Adrenal gland (tissue), 5 donors: ENCODE measurements around the gene PHIP.

Source experiments
- POLR2A ChIP-seq, 2 donors: fragments of 450-650 bp; IDR thresholded peaks; one replicate each; pipeline ENCODE4 v1.6.1; 2017; ENCODE audit warnings: antibody characterized with exemption in 2 of 2, mild to moderate bottlenecking in 2 of 2, moderate library complexity in 1 of 2
- TF ChIP-seq, protein P1 (sequence below), 6 experiments: fragments of 450-650 bp in 4 of 6; fragments of 200-600 bp in 2 of 6; sonication (generic) in 1 of 6; IDR thresholded peaks; 1 replicate in 5 of 6; 2 replicates in 1 of 6; pipeline versions ENCODE4 v1.5.1 to v1.8.0; 2016 to 2021; ENCODE audit warnings: antibody characterized with exemption in 6 of 6, mild to moderate bottlenecking in 2 of 6, moderate library complexity in 1 of 6
- donor health status: DM: no; HTN: no; CAD: no.

DNA sequence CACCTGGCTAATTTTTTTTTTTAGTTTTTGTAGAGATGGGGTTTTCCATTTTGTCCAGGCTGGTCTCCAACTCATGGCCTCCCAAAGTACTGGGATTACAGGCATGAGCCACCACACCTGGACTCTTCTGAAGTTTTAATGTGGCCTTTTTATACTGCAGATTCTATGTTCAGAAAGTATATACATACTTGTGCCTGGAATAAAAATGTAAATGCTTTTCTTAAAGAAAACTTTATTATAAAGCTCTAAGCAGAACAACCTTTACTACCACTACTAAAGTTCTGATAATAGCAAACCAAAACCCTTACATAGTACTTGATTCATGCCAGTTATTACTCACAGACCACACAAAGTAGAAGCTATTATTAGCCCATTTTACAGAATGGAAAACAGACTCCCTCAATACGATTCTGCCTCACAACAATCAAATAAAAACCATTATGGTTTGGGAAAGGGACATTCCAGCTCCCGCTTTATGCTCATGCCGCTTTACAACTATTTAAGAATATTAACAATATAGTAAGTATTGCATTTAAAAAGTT is 5.3 kb downstream of the PHIP start:
- TF ChIP-seq, protein P1, sequence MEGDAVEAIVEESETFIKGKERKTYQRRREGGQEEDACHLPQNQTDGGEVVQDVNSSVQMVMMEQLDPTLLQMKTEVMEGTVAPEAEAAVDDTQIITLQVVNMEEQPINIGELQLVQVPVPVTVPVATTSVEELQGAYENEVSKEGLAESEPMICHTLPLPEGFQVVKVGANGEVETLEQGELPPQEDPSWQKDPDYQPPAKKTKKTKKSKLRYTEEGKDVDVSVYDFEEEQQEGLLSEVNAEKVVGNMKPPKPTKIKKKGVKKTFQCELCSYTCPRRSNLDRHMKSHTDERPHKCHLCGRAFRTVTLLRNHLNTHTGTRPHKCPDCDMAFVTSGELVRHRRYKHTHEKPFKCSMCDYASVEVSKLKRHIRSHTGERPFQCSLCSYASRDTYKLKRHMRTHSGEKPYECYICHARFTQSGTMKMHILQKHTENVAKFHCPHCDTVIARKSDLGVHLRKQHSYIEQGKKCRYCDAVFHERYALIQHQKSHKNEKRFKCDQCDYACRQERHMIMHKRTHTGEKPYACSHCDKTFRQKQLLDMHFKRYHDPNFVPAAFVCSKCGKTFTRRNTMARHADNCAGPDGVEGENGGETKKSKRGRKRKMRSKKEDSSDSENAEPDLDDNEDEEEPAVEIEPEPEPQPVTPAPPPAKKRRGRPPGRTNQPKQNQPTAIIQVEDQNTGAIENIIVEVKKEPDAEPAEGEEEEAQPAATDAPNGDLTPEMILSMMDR (IDR thresholded peaks at IDR 0.05), result no peak
- TF ChIP-seq POLR2A (IDR thresholded peaks at IDR 0.05), result no peak
